HG03378 (cell line): Measurements from ENCODE around the gene JSRP1.

Source experiments
- ATAC-seq: cut with Tn5 transposase; IDR thresholded peaks from one replicate; pipeline ENCODE4 v1.9.1; 2021; ENCODE audit warnings: mild to moderate bottlenecking, moderate library complexity; ENCODE audit not compliant: unreplicated experiment

Gene JSRP1

GRCh38 chr19:2233601-2234280, 22.5 kb downstream of the JSRP1 start:
- ATAC-seq = no peak

- no peak for ATAC-seq
Observed at GRCh38 chr19:2232286-2233151, 23.7 kb downstream of the JSRP1 start.

GRCh38 chr19:2231621-2232221, 24.5 kb downstream of the JSRP1 start:
- ATAC-seq = no peak

DNA sequence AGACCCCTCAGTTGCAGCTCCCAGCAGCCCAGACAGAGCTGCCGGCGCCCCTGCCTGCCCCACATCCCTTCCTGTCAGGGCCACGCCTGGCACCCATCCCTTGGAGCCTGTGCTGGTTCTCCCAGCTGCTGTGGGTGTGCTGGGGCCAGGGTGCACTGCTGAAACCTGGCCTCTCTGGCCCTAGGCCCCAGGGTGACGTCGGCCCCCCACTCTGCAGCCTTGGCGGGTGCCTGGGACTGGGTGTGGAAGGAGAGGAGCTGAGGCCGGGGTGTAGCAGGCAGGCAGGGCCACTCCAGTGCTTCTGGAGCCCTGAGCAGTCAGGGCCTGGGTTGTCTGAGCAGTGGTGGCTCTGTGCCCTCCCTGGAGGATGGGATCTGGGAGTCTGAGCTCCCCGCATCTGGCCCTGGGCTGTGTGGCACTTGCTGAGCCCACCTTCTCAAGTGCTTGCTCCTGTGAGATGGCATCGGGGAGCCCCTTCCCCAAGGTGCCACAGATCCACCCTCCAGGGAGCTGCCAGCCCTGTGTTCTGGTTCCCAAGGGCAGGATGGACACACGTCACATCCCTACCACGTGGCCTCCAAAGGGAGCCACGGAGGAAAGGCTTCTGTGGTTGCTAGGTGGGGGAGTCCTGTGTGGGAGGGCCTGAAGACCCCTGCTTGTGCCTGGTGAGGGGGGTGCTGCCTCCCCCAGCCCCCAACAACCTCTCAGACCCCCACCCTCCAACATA, 25.2 kb downstream of the JSRP1 start:
- ATAC-seq = no peak

GRCh38 chr19:2230033-2230531, 26.1 kb downstream of the JSRP1 start:
- no peak for ATAC-seq

DNA sequence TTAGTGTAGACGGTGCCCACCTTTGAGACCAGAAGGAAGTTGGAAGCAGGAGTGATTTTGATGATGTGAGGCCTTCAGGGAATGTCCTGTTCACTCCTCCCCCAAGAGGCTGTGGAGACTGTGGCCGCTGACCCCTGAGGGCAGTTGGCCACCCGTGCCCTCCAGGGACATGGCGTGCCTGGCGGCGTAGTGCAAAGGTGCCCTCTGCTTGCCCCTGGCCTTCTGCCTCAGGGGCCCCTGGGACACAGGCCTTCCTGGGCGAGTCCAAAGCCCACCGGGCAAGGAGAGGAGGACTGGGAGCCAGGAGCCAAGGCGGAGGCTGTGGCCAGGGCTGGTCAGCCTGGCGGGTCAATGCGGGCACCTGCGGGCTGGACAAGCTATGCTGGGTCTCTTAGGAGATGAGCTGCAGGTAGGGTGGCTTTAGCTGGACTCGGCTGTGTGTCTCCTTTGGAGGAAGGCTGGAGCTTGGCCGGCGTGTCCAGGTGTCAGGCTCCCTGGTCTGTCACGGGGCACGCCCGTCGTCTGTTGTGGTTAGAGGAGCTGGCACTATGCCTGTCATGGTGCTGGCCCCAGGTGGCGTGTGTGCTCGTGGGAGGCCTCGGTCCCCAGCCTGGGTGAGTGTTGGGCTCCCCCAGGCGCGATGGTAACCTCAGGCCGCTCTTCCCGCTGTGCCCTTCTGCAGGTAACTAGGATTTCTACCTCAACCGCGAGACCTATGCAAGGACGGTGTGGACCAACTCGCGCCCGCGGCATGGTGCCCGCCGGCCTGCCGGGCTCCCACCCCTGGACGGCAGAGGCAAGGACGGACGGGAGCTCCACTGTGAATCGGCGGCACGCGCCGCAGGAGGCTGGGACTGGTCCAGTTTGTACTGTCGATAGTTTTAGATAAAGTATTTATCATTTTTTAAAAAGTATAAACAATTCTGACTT, 26.8 kb downstream of the JSRP1 start:
- no peak for ATAC-seq

- no peak for ATAC-seq
Observed at GRCh38 chr19:2228157-2229030, 27.8 kb downstream of the JSRP1 start.

GRCh38 chr19:2227415-2228156, 28.6 kb downstream of the JSRP1 start:
- no peak for ATAC-seq

- no peak for ATAC-seq
Observed at GRCh38 chr19:2226840-2227360, 29.3 kb downstream of the JSRP1 start.

GRCh38 chr19:2226051-2226839, 30.0 kb downstream of the JSRP1 start:
- no peak for ATAC-seq

DNA sequence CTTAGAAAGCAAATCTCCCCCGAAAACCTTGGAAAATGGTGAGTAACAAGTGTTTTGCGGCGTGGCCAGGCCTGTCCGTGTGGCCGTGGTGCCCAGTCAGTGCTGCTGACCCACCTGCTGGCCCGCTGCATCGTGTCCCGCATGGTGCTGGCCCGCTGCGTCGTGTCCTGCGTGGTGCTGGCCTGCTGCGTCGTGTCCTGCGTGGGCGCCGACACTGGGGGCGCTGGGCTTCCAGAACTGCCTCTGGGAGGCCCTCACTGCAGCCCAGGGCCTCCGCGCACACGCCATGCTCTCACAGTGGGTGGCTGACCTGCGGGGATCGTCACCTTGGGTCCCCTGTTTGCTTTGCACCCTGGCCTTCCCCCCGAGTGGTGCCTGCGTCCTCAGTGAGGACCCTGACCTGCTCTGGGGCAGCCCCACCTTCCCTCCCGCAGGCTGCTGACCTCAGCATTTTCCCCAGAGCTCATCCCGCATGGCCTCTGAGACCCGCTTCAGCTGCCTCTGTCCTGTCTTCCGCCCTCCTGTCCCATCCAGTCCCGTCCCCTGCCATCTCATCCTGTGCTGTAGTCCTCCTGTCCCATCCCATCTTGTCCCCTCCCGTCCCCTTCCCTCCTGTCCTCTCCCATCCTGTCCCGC, 30.7 kb downstream of the JSRP1 start:
- ATAC-seq = no peak

- ATAC-seq = no peak
Observed at GRCh38 chr19:2224754-2225349, 31.4 kb downstream of the JSRP1 start.

DNA sequence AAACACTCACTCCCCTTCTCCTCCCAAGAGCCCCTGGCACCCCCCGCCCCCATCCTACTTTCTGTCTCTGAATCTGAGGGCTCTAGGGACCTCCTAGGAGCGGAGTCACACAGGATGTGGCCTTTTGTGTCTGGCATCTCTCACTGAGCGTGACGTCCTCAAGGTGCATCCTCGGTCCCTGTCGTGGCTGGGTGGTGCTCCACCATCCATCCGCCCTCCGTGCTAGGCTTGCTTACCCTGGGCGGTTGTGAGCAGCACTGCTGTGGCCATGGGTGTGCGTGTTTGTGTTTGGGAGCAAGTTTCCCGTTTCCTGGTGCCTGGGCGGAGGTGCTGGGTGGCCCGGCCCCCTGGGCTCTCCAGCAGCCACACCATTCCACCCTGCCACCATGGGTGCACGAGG, 32.3 kb downstream of the JSRP1 start:
- peak; percentile 44 for ATAC-seq

GRCh38 chr19:2223391-2223790, 32.8 kb downstream of the JSRP1 start:
- no peak for ATAC-seq

- no peak for ATAC-seq
Observed at GRCh38 chr19:2221918-2222317, 34.3 kb downstream of the JSRP1 start.

- no peak for ATAC-seq
Observed at GRCh38 chr19:2221250-2221831, 34.9 kb downstream of the JSRP1 start.
